NCI-H748 treated with DMSO at 0.1 percent for 48 hours (cell line): ENCODE data around the gene CBX8.

Experiments used
- DNase-seq: peaks from one replicate; lab custom pipeline; 2025; lab: John Stamatoyannopoulos, UW

The CBX8 gene

GRCh38 chr17:79804856-79805696, 8.2 kb upstream of the CBX8 start:
- DNase-seq, result no peak

DNA sequence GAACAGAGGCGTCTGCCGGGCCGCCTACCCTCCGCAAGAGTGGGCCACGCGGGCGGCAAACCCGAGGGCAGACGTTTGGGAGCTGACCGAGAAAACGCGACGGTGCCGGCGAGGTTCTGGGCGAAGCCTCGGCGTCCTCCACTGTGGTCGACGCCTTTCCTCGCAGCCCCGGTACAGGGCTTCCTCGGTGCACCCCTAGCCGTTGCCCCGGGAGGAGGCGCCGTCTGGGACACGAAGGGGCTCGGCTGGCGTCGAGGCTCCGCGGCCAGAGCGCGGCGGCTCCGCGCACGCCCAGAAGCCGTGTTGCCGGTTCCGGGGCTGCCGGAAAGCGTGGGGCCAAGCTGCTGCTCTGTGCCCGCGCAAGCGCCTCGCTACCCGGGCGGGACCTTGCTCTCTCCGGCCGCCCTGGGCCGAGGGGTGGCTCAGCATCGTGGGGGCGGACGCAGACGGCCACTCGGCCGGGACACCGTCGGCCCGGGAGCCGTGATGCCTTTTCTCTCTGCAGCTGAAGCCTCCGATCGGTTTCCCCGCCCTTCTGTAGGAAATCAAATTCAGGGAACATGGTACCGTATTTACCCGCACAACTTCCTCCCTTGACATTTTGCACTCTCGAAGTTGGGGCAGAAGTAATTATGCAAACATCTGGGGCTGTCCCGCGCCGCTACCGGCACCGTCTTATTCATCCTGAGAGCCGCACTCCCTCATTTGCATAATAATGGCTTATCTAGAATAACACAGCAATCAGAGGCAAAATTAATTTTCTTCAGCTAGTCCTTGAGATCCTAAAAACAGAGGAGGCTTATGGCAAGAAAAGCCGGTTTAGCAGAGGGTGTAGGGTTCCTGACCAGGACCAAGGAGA, 7.3 kb upstream of the CBX8 start:
- DNase-seq, result no peak

GRCh38 chr17:79803421-79803996, 6.6 kb upstream of the CBX8 start:
- DNase-seq, result no peak

GRCh38 chr17:79802736-79803420, 6.0 kb upstream of the CBX8 start:
- DNase-seq, result no peak

GRCh38 chr17:79802039-79802735, 5.3 kb upstream of the CBX8 start:
- DNase-seq, result no peak

DNA sequence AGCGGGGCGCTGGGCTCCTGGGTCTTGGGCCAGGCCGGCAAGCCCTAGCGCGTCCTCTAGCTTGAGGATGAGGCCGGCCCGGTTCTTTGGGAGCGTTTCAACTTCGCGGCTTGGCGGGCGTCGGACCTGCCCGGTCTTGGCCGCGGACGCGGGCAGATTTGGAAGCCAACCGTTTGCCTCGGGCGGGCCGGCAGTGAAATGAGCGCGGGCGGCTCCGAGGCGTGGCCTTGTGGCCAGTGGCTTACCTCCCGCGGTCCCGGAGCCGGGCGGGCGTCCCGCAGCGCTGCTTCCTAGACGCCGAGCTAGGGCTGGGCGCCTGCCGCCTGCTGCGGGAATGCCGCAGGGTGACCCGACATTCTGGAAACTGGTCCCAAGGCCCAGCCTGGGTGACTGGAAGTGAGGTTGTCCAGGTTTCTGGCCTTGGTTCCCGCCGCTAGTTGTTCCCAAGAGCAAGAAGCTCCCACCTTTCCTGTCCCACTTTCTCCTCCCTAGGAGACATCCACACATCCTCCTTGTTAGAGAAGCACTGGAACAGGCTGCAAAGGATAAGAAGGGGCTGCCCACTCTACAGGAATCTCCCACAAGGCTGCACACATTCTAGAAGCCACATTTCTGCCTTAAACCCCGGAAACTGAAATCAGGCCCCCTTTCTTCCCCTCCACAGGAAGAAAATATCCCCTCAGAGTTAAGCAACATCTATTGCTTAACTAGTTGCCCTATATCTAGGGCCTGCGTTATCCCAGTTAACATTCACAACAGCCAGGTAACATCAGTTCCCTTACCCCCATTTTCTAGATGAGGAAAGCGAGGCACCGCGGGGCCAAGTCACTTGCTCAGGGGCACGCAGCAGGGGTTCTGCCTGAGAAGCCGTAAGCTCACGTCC, 4.5 kb upstream of the CBX8 start:
- DNase-seq, result peak; percentile 2

GRCh38 chr17:79800325-79801155, 3.7 kb upstream of the CBX8 start:
- peak; percentile 6 for DNase-seq

DNA sequence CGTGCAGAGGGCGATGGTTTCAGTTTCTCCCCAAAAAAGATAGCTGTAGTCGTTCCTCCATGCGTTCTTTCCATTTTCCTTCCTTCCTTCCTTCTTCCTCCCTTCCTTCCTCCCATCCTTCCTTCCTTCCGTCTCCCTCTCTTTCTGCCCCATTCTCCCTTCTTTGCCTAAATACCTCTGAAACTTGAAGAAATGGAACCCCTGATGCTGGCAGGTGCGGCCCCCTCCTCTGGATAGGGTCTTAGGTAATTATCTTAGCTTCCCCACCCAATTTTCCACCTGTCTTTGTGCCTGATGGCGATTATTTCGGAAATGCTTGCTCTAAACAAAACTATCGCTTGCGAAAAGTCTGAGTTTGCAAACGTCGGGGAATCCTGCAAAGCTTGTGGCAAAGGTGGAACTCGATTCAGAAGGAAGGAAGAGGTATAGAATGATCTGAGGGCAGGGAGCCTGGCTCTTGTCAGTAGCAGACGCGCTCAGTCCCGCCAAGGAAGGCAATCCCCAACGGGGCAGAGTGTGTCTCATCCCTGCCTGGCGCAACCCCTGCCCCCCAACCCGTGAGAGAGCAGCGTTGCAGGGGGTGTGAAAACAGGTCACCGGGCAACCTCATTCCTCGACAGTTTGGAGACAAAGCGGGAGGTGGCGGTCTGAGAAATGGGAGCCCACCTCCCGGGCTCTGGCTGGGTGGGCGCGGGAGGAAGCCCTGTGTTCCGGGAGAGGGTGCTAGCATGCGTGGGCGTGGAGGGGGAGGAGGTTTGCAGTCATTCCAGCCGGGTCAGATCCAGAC, 2.9 kb upstream of the CBX8 start:
- no peak for DNase-seq

DNA sequence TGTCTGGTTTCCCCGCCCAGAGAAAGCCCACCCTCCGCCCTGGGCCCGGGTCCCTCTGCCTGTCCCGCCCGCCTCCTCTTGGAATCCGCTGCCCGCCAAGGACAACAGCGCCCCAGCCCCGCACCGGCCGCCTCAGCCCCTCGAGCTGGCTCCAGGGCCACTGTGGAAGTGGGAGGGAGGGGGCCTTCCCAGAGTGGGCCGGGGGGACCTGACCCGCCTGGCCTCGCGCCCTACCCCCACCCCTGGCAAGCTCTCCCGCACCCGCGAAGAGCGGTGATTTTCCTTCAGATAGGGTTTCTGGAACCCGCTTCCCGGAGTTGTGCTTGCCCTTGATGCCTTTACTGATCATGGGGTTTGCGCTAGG, 2.3 kb upstream of the CBX8 start:
- no peak for DNase-seq

DNA sequence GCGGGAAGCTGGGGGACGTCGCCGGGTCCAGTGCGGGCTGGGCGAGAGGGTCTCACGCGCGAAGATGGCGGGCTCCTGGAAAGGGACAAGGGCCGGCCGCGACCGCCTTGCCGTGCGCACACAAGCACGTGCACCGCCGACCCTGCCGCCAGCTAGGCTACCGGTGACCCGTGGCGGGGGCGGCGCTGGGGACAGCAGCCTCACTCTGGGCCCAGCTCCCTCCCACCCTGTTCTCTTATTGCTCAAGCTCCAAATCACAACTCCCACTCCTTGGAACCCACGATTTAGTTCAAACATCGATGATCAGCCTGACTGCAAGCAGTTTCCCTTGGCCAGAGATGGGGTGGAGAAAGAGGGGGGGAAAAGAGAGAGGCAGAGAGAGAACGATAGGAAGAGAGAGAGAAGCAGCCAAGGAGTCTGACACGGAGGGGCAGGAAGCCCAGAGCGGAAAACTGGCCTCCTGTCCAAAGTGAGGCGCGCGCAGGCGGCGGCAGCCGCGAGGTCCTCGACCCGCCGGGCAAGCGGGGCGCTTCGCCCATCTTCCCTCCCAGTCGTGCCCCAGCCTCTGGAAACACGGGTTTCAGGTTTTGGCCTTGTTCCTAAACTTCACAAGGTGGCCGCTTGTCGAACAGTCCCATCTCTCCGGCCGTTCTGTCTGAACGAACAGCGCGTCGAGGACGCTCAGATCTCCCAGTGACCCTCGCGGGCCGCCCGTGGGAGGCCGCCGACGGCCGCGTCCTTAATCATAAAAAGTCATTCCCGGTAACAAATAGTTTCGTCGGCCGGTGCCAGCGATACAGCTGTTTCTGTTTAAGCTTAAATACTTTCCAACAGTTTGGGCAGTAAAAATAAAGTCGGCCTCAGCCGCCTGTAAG, 1.7 kb upstream of the CBX8 start:
- no peak for DNase-seq

GRCh38 chr17:79797492-79798298, 818 bp upstream of the CBX8 start:
- DNase-seq, result peak; percentile 54

DNA sequence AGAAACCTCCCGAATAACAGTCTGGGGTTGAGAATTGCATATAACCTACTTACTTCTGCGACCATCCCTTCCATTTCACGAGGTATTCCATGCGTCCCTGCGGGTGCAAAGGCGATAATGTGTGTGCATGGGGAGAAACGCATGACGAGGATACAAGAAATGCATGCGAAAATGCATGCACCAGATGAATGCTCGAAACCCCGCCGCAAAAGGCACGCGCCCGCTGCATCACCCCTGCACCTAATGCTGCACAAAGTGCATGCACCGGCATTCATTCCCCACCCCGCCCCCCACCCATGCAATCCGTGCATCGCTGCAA, 474 bp downstream of the CBX8 start:
- no peak for DNase-seq

- DNase-seq, result no peak
These were observed 958 bp downstream of the CBX8 start for GRCh38 chr17:79795795-79796443.

DNA sequence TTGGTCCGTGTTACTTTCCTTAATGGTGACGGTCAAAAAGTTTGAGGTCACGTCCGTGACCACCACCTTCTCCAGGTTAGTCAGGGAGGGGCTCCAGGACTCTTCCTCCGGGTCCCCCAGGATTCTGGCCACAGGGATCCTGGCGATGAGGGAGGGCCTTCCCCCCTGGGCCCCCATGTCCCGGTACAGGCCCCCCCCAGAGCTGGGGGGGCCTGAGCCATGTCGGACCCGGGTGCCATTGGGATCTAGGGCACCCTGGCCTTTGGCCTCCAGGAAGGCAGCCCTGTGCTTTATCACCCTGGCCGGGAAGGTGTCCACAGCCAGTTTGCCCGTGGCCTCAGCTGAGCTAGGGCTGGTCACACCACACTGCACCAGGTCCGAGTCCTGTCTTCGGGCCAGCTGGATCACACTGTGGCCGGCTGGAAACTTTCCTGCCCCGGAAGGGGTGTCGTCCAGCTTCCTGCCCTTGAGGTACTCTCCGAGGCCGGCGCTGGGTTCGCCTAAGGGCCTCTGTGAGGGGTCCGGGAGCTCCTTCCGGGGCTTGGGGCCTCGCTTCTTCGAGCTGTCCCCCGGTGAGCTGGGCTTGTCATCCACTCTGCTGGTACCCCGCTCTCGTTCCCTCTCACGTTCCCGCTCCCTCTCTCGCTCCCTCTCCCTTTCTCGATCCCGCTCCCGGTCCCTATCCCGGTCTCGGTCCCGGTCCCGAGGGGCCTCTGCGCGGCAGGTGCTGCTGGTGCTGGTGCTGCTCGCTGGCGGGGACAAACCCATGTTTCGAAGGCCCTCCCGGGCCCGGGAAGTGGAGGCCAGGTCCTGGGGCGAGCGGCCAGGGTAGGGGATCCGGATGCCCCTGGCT, 2.0 kb downstream of the CBX8 start:
- DNase-seq, result no peak

GRCh38 chr17:79793924-79794304, 3.0 kb downstream of the CBX8 start:
- DNase-seq, result no peak
